Adrenal gland (tissue), 12 donors: ENCODE measurements around the gene MTMR10. TPM values are rescaled to one million over a fixed set of nuclear protein-coding genes. Genes with fewer than 3 reads are reported as not detected.

Experiments used
- DNase-seq, 7 donors: peaks; one replicate each; pipeline ENCODE4 v3.0.0-alpha.2; 2019 to 2020
- H3K27ac ChIP-seq, 5 donors: fragments of 200-600 bp; sonication (generic) in 4 of 5; 1 replicate in 3 of 5; 2 replicates in 2 of 5; pipeline versions ENCODE4 v1.5.1 to v1.8.0; 2016 to 2020; ENCODE audit warnings: mild to moderate bottlenecking in 1 of 5
- H3K27me3 ChIP-seq: fragments of 200-600 bp; 2 replicates; pipeline ENCODE4 v1.8.0; 2021
- H3K36me3 ChIP-seq, 2 donors: fragments of 200-600 bp; replicated peaks in 1 of 2; 1 replicate in 1 of 2; 2 replicates in 1 of 2; pipeline versions ENCODE4 v1.5.1 to v1.8.0; 2018 to 2022
- H3K4me1 ChIP-seq, 2 donors: fragments of 200-600 bp; replicated peaks in 1 of 2; 1 replicate in 1 of 2; 2 replicates in 1 of 2; pipeline versions ENCODE4 v1.5.1 to v1.8.0; 2018 to 2021
- H3K4me3 ChIP-seq, 4 donors: fragments of 200-600 bp; sonication (generic) in 3 of 4; one replicate each; pipeline ENCODE4 v1.5.1; 2016 to 2018
- H3K9me3 ChIP-seq, 3 donors: fragments of 200-600 bp; sonication (generic) in 1 of 3; replicated peaks in 1 of 3; 1 replicate in 2 of 3; 2 replicates in 1 of 3; pipeline versions ENCODE4 v1.5.1 to v1.8.0; 2016 to 2021
- POLR2A ChIP-seq, 2 donors: fragments of 450-650 bp; IDR thresholded peaks; one replicate each; pipeline ENCODE4 v1.6.1; 2017; ENCODE audit warnings: antibody characterized with exemption in 2 of 2, mild to moderate bottlenecking in 2 of 2, moderate library complexity in 1 of 2
- WGBS, 4 donors: extraction: QIAGEN DNeasy Blood & Tissue Kit in 2 of 4; methylation state at CpG; one replicate each; pipeline versions ENCODE4 v1.1.5 to v1.1.7; 2013 to 2017; 5-methylcytosine and 5-hydroxymethylcytosine counted together
- intact Hi-C, 2 donors: fragments of 100-400 bp; cut with DNase I; formaldehyde crosslinking; loops; one replicate each; pipeline versions ENCODE4 v1.14.1 to v1.15.0; 2022 to 2023
- polyA plus RNA-seq, 3 donors: library from polyadenylated mRNA; stranded (reverse); fragments of 200-250 nt in 2 of 3; fragments of 350-450 nt in 1 of 3; fragmentation: Illumina TruSeq in 1 of 3; extraction: RNeasy Lipid Tissue Mini Kit (QIAGEN cat#74804) in 1 of 3; gene quantifications; one replicate each; pipeline ENCODE4 v1.2.3, GENCODE V29; 2013 to 2014
- total RNA-seq, 9 donors: library from RNA; depleted of rRNA in 4 of 9; stranded (reverse); fragments of >200 nt in 4 of 9; fragments of 120-200 nt in 1 of 9; fragmentation: NEBNext Ultra II Directional in 1 of 9; extraction: Animal tissue kit (Norgen Biotek cat#: 25700) in 1 of 9; gene quantifications; one replicate each; pipeline versions ENCODE4 v1.1.0 to v1.2.4, GENCODE V29; 2013 to 2023
- TF ChIP-seq, protein P1 (sequence below), 6 experiments: fragments of 450-650 bp in 4 of 6; fragments of 200-600 bp in 2 of 6; sonication (generic) in 1 of 6; IDR thresholded peaks; 1 replicate in 5 of 6; 2 replicates in 1 of 6; pipeline versions ENCODE4 v1.5.1 to v1.8.0; 2016 to 2021; ENCODE audit warnings: antibody characterized with exemption in 6 of 6, mild to moderate bottlenecking in 2 of 6, moderate library complexity in 1 of 6
- donor health status: healthy with polysubstance abuse.
- donor health status: Bipolar disorder and iron deficiency.
- donor health status: DM: yes; HTN: yes; CAD: no.
- donor health status: DM: no; HTN: no; CAD: no.
- donor health status: DM: no; HTN: no; CAD: no.
- donor health status: DM: yes; HTN: yes; CAD: no.

The MTMR10 gene
- total and polyA plus RNA-seq, 12 donors: 9.2 to 42.7 (median 21.5) TPM

DNA sequence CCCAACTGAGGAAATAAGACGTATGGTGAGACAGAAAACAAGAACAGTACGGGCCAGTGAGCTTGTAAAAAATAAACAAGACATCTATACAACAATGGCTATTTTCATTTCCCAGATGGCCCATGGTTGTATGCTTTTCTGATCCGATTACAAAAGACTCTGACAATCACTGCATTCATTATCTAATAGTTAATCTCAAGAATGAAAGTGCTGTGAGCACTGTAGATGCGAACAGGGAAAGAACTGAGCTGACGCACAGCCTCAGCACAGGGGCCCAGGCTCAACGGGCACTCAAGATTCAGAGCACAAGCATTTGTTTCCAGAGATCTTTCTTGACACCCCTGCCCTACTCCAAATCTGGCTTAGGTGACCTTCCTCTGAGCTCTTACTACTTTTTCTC is 6.9 kb downstream of the MTMR10 start:
- DNase-seq: no peak
- Histone ChIP-seq H3K9me3 (no peaks in the 10 kb centered on the region), H3K27me3 (no peaks in the 10 kb centered on the region), H3K36me3 (no peaks in the 10 kb centered on the region), H3K27ac (peak overlapping the region in 4 of 5 donors; percentile 12 to 49 (median 30)), H3K4me1 (peaks cover 25 to 47% of the 10 kb centered on the region in 2 donors), H3K4me3 (peak overlapping the region in 1 of 4 donors; percentile 5)
- WGBS, 4 donors: 34 to 43% (median 38%) methylated on average over 6 of the region's 6 CpGs
- TF ChIP-seq POLR2A (IDR thresholded peaks at IDR 0.05): no peak
- TF ChIP-seq, protein P1, sequence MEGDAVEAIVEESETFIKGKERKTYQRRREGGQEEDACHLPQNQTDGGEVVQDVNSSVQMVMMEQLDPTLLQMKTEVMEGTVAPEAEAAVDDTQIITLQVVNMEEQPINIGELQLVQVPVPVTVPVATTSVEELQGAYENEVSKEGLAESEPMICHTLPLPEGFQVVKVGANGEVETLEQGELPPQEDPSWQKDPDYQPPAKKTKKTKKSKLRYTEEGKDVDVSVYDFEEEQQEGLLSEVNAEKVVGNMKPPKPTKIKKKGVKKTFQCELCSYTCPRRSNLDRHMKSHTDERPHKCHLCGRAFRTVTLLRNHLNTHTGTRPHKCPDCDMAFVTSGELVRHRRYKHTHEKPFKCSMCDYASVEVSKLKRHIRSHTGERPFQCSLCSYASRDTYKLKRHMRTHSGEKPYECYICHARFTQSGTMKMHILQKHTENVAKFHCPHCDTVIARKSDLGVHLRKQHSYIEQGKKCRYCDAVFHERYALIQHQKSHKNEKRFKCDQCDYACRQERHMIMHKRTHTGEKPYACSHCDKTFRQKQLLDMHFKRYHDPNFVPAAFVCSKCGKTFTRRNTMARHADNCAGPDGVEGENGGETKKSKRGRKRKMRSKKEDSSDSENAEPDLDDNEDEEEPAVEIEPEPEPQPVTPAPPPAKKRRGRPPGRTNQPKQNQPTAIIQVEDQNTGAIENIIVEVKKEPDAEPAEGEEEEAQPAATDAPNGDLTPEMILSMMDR (IDR thresholded peaks at IDR 0.05): no peak
- intact Hi-C loops: loop anchor here in 1 of 2 donors (10.0 kb wide), 1 partner anchor 80 kb away; the partner anchor contains the start of gene FAN1

DNA sequence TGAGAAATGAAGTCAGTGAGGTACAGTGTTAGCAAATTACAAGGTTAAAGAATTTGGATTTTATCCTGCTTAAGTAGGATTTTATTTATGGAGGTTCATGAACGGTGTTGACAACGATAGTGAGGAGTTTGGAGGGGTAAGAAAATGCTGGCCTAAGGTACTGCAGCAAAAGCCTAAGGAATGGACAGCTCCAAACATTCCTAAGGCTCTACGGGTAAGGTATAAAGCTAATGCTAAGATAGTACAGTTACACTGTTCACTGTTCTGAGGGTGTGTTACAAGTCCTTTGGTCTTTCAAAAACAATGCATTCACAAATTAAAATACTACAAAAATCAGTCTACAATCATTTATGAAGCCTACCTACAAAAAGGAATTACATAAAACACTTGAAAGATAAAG is 7.3 kb downstream of the MTMR10 start:
- Histone ChIP-seq H3K9me3 (no peaks in the 10 kb centered on the region), H3K27ac (peak overlapping the region in 2 of 5 donors; percentile 13 to 31), H3K4me3 (peak overlapping the region in 1 of 4 donors; percentile 5), H3K36me3 (no peaks in the 10 kb centered on the region), H3K4me1 (peaks cover 21 to 43% of the 10 kb centered on the region in 2 donors), H3K27me3 (no peaks in the 10 kb centered on the region)
- DNase-seq: no peak
- intact Hi-C loops: loop anchor here in 1 of 2 donors (10.0 kb wide), 1 partner anchor 79 kb away; the partner anchor contains the start of gene FAN1
- WGBS, 4 donors: 42 to 57% (median 54%) methylated on average over 3 of the region's 3 CpGs
- no peak for TF ChIP-seq POLR2A (IDR thresholded peaks at IDR 0.05)
- TF ChIP-seq, protein P1 (IDR thresholded peaks at IDR 0.05): no peak

DNA sequence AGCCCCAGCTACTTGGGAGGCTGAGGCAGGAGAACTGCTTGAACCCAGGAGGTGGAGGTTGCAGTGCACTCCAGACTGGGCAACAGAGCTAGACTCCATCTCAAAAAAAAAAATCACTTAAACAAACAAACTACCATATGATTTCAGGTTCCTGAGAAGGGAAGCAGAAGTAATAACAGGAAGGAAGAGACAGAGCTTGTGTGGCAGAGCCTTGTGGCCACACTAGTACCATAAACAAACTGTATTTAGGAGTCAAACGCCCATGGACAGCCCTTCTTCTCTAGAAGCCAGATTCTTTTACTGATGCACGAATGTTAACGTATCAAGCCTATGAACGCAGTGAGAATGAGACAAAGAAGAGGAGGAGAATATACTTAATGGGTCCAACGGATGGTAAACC is 12.0 kb downstream of the MTMR10 start:
- no peak for DNase-seq
- H3K36me3 ChIP-seq: peaks cover 0 to 4% of the 10 kb centered on the region in 2 donors
- 53 to 92% (median 85%) methylated on average over 5 of the region's 5 CpGs for WGBS, 4 donors
- intact Hi-C loops: no loop called here
- H3K4me3 ChIP-seq: no peak overlapping the region
- peaks cover 2 to 15% of the 10 kb centered on the region in 2 donors for H3K4me1 ChIP-seq
- H3K9me3 ChIP-seq: no peaks in the 10 kb centered on the region
- TF ChIP-seq, protein P1 (IDR thresholded peaks at IDR 0.05): no peak
- TF ChIP-seq POLR2A (IDR thresholded peaks at IDR 0.05): no peak
- no peaks in the 10 kb centered on the region for H3K27me3 ChIP-seq
- no peak overlapping the region for H3K27ac ChIP-seq

DNA sequence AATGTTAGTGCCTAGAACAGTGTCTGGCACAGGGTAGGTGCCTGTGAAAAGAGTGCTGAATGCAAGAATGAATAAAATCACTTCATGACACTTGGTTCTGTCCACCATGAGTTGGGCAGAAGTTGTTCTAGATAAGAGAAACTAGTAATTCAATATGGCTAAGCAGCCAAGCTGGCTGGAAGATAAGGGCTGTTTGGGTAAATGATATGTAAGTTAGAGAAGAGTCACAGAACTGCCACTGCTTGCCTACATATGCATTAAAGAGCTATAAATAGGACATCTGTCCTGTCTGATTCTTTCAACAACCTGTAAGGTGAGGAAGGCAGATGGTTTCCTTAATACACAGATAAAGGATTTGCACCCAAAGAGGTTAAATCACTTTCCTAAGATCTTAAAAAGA is 13.1 kb downstream of the MTMR10 start:
- H3K36me3 ChIP-seq: peaks cover 0 to 4% of the 10 kb centered on the region in 2 donors
- peaks cover 0 to 10% of the 10 kb centered on the region in 2 donors for H3K4me1 ChIP-seq
- H3K9me3 ChIP-seq: no peaks in the 10 kb centered on the region
- no peak overlapping the region for H3K27ac ChIP-seq
- H3K27me3 ChIP-seq: no peaks in the 10 kb centered on the region
- no peak overlapping the region for H3K4me3 ChIP-seq
- intact Hi-C loops: no loop called here
- TF ChIP-seq, protein P1 (IDR thresholded peaks at IDR 0.05): no peak
- TF ChIP-seq POLR2A (IDR thresholded peaks at IDR 0.05): no peak
- DNase-seq: no peak
